ENCODE results near the gene CDCA7L. TPM values are rescaled to one million over a fixed set of nuclear protein-coding genes. Genes with fewer than 3 reads are reported as not detected.

CDCA7L gene, protein sequence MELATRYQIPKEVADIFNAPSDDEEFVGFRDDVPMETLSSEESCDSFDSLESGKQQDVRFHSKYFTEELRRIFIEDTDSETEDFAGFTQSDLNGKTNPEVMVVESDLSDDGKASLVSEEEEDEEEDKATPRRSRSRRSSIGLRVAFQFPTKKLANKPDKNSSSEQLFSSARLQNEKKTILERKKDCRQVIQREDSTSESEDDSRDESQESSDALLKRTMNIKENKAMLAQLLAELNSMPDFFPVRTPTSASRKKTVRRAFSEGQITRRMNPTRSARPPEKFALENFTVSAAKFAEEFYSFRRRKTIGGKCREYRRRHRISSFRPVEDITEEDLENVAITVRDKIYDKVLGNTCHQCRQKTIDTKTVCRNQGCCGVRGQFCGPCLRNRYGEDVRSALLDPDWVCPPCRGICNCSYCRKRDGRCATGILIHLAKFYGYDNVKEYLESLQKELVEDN
- 18.6 and 20.3 TPM in 2 replicates for total RNA-seq

DNA sequence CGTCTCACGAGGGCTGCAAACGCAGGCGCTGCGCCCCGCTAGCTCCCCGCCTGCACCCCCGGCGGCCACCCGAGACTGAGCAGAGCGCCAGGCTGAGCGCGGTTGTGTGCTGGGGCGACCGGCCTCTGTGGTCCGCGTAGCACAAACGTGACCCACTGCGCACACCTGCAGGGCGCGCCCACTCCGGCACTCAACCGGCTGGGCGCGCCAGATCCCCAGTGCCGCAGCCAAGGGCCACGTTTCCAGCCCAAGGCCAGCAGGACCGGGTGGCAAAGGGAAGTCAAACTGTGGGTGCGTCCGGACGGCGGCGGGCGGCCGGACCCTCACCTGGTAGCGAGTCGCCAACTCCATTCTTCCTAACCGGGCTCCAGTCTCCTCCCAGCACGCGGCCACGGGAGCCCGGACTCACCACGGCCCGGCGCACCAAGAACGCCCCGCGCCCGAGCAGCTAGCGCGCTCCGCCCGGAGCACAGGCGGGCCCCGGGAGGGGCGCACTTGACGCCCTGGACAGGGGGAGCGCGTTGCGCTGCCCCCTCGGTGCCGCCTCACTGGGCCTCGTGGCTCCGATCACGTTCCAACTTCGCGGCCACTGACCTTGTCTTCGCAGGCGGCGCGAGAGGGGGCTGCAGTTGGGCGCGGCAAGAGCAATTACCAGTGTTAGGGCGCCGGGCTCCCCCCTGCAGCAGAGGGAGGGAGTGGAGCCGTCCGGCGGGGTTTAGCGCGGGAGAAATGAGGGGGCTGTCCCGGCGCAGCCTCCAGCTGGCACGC, at the start of gene CDCA7L:
Gene CDCA7L (minus strand): TSS at position 446 of the 768 bp plus-strand sequence. CDS start 95 bp downstream, at position 351.

